K562 (cell line): Measurements from ENCODE around the gene CHST7. TPM values are rescaled to one million over a fixed set of nuclear protein-coding genes. Genes with fewer than 3 reads are reported as not detected.

ENCODE experiments used
- BHLHE40 ChIP-seq: IDR thresholded peaks from 2 replicates; pipeline ENCODE4 v1.6.1; 2011; ENCODE audit warnings: low read length, improper control_type of control experiment
- CBFA2T2 ChIP-seq: fragments of 450-650 bp; conservative IDR thresholded peaks from 2 replicates; pipeline ENCODE4 v1.6.1; 2017; ENCODE audit warnings: mild to moderate bottlenecking
- CBFA2T3 ChIP-seq: fragments of 450-650 bp; IDR thresholded peaks from 2 replicates; pipeline ENCODE4 v1.6.1; 2017
- CXXC5 ChIP-seq: fragments of 250-450 bp; sonication (Bioruptor Pico); IDR thresholded peaks from 2 replicates; pipeline ENCODE4 v1.8.0; 2022; ENCODE audit warnings: inconsistent platforms, mild to moderate bottlenecking, moderate library complexity
- FOXA3 ChIP-seq, 2 experiments: fragments of 450-650 bp in 1 of 2; sonication (generic) in 1 of 2; formaldehyde crosslinking; IDR thresholded peaks in 1 of 2; conservative IDR thresholded peaks in 1 of 2; 2 replicates each; pipeline versions ENCODE4 v1.4.0 to v1.8.0; 2020 to 2022; ENCODE audit warnings: mild to moderate bottlenecking in 2 of 2, missing genetic modification reagents in 1 of 2
- HDGF ChIP-seq: fragments of 450-650 bp; IDR thresholded peaks from 2 replicates; pipeline ENCODE4 v1.6.1; 2016
- HNRNPL ChIP-seq: fragments of 200-400 bp; formaldehyde crosslinking; IDR thresholded peaks from 2 replicates; pipeline ENCODE4 v1.6.1; 2017; ENCODE audit warnings: low read depth, mild to moderate bottlenecking, low read length
- MEIS2 ChIP-seq: fragments of 450-650 bp; IDR thresholded peaks from 2 replicates; pipeline ENCODE4 v1.6.1; 2014; ENCODE audit warnings: mild to moderate bottlenecking; ENCODE audit not compliant: partially characterized antibody
- NCOR1 ChIP-seq: fragments of 450-650 bp; IDR thresholded peaks from 2 replicates; pipeline ENCODE4 v1.6.1; 2016; ENCODE audit warnings: mild to moderate bottlenecking, moderate library complexity
- NFXL1 ChIP-seq: fragments of 450-650 bp; formaldehyde crosslinking; IDR thresholded peaks from 2 replicates; pipeline ENCODE4 v1.4.0; 2021; ENCODE audit warnings: mild to moderate bottlenecking
- NR3C1 ChIP-seq: sonication (generic); formaldehyde crosslinking; IDR thresholded peaks from 2 replicates; pipeline ENCODE4 v1.8.1; 2022; ENCODE audit warnings: missing genetic modification reagents
- POU5F1 ChIP-seq: fragments of 150-350 bp; IDR thresholded peaks from 2 replicates; pipeline ENCODE4 v1.6.1; 2014; ENCODE audit warnings: borderline replicate concordance, low read length, low read depth, mild to moderate bottlenecking; ENCODE audit not compliant: partially characterized antibody
- PRPF4 ChIP-seq: fragments of 200-400 bp; formaldehyde crosslinking; IDR thresholded peaks from one replicate; pipeline ENCODE4 v1.6.1; 2017; ENCODE audit warnings: low read length, low read depth, mild to moderate bottlenecking; ENCODE audit not compliant: insufficient read depth, poor library complexity, severe bottlenecking
- PURB ChIP-seq: sonication (generic); formaldehyde crosslinking; IDR thresholded peaks from 2 replicates; pipeline ENCODE4 v1.9.0; 2021; ENCODE audit warnings: low read depth, mild to moderate bottlenecking, missing genetic modification reagents
- RBM15 ChIP-seq: fragments of 200-400 bp; formaldehyde crosslinking; IDR thresholded peaks from 2 replicates; pipeline ENCODE4 v1.6.1; 2018; ENCODE audit warnings: mild to moderate bottlenecking, low read length, moderate library complexity; ENCODE audit not compliant: insufficient read depth
- SETDB1 ChIP-seq: IDR thresholded peaks from one replicate; pipeline ENCODE4 v1.6.1; 2012; ENCODE audit warnings: low read length, control low read depth, inconsistent platforms
- TARDBP ChIP-seq: fragments of 450-650 bp; IDR thresholded peaks from 2 replicates; pipeline ENCODE4 v1.6.1; 2016
- TCFL5 ChIP-seq: fragments of 250-450 bp; sonication (Bioruptor Pico); conservative IDR thresholded peaks from 2 replicates; pipeline ENCODE4 v1.6.1; 2021; ENCODE audit warnings: mild to moderate bottlenecking, moderate library complexity, matching md5 sums
- ZKSCAN8 ChIP-seq: fragments of 200-800 bp; sonication (Bioruptor generic); IDR thresholded peaks from 2 replicates; pipeline ENCODE4 v1.6.1; 2016; ENCODE audit warnings: missing genetic modification characterization, missing compliant biosample characterization
- ZNF232 ChIP-seq: sonication (generic); formaldehyde crosslinking; IDR thresholded peaks from 2 replicates; pipeline ENCODE4 v1.8.0; 2022; ENCODE audit warnings: mild to moderate bottlenecking, missing genetic modification reagents
- ZNF311 ChIP-seq: fragments of 250-450 bp; sonication (Bioruptor Pico); IDR thresholded peaks from 2 replicates; pipeline ENCODE4 v1.4.0; 2020; ENCODE audit warnings: mild to moderate bottlenecking, moderate library complexity
- ZNF384 ChIP-seq: IDR thresholded peaks from 2 replicates; pipeline ENCODE4 v1.6.1; 2012; ENCODE audit warnings: low read depth, low read length, improper control_type of control experiment
- ZNF780A ChIP-seq: fragments of 250-450 bp; sonication (Bioruptor Pico); IDR thresholded peaks from 2 replicates; pipeline ENCODE4 v1.5.0; 2021; ENCODE audit warnings: mild to moderate bottlenecking
- polyA plus RNA-seq, 8 experiments: library from polyadenylated mRNA; depleted of rRNA in 4 of 8; stranded (reverse) in 5 of 8; unstranded in 3 of 8; fragments of >200 nt; fragmentation: Nextera tagmentation in 2 of 8; fragmentation: Illumina TruSeq in 1 of 8; extraction: Ambion mirVana in 2 of 8; extraction: Trizol in 1 of 8; gene quantifications; 2 replicates each; pipeline versions ENCODE4 v1.2.1 to v1.2.3, GENCODE V29; 2011 to 2014; ENCODE audit warnings: inconsistent platforms in 1 of 8, missing spikeins in 1 of 8
- total RNA-seq, 7 experiments: library from RNA; depleted of rRNA in 6 of 7; stranded (reverse); fragments of >200 nt in 6 of 7; fragmentation: Illumina TruSeq in 2 of 7; extraction: Trizol in 2 of 7; gene quantifications; 2 replicates each; pipeline versions ENCODE4 v1.2.1 to v1.2.3, GENCODE V29; 2011 to 2021; ENCODE audit warnings: low replicate concordance in 1 of 7
- TF ChIP-seq, protein P1 (sequence below): fragments of 450-650 bp; IDR thresholded peaks from 2 replicates; pipeline ENCODE4 v1.6.1; 2017; ENCODE audit warnings: antibody characterized with exemption
- TF ChIP-seq, protein P2 (sequence below): sonication (generic); formaldehyde crosslinking; IDR thresholded peaks from 2 replicates; pipeline ENCODE4 v1.8.0; 2022; ENCODE audit warnings: missing genetic modification reagents, mild to moderate bottlenecking, borderline replicate concordance

CHST7 gene
- total and polyA plus RNA-seq, 9 of the 15 experiments (the other 6 are each of a cell fraction or from before 2014, with no cell fraction given): 0.04 to 0.41 (median 0.09) TPM; not detected in 2

DNA sequence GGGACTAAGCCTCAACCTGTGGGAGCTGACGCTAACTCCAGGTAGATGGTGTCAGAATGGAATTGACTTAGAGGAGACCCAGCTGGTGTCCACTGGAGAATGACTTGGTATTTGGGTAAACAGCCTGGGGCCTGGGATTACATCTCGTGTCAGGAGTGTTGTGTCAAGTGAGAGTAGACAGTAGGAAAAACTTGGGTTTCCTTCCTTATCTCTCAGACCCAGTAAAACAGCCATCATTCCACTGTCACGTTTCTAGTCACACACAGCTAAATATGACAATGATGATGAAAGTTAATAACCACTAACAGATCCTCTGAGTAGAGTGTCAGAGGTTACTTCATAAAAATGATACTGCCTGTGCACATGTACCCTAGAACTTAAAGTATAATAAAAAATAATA is 42.1 kb upstream of the CHST7 start (continued):
- TF ChIP-seq FOXA3 (CRISPR knock-in tag; conservative IDR thresholded peaks at IDR 0.05 in 1 of 2, IDR thresholded peaks at IDR 0.05 in 1 of 2): peak; percentile 18 to 38; a peak in 1 of 4 replicates
- TF ChIP-seq, protein P1, sequence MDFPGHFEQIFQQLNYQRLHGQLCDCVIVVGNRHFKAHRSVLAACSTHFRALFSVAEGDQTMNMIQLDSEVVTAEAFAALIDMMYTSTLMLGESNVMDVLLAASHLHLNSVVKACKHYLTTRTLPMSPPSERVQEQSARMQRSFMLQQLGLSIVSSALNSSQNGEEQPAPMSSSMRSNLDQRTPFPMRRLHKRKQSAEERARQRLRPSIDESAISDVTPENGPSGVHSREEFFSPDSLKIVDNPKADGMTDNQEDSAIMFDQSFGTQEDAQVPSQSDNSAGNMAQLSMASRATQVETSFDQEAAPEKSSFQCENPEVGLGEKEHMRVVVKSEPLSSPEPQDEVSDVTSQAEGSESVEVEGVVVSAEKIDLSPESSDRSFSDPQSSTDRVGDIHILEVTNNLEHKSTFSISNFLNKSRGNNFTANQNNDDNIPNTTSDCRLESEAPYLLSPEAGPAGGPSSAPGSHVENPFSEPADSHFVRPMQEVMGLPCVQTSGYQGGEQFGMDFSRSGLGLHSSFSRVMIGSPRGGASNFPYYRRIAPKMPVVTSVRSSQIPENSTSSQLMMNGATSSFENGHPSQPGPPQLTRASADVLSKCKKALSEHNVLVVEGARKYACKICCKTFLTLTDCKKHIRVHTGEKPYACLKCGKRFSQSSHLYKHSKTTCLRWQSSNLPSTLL: no peak
- TF ChIP-seq HDGF: no peak
- TF ChIP-seq CBFA2T3: peak; percentile 68
- TF ChIP-seq NFXL1 (CRISPR knock-in tag): no peak
- TF ChIP-seq MEIS2: peak; percentile 34
- TF ChIP-seq RBM15: no peak
- TF ChIP-seq ZNF311 (CRISPR knock-in tag): no peak
- no peak for TF ChIP-seq TARDBP
- peak; percentile 29; the same call in 1 of the 2 replicates for TF ChIP-seq NCOR1
- TF ChIP-seq NR3C1: no peak
- peak; percentile 64; the same call in 1 of the 2 replicates for TF ChIP-seq ZKSCAN8
- TF ChIP-seq HNRNPL: no peak
- 0 out of 2 replicates have a peak, but pooled peaks have one; percentile 45 for TF ChIP-seq CBFA2T2
- TF ChIP-seq ZNF232 (CRISPR knock-in tag): no peak
- TF ChIP-seq ZNF384: no peak
- TF ChIP-seq ZNF780A: no peak
- no peak for TF ChIP-seq POU5F1
- TF ChIP-seq PRPF4: no peak
- TF ChIP-seq PURB (CRISPR knock-in tag): no peak
- no peak for TF ChIP-seq TCFL5 (CRISPR knock-in tag)
- TF ChIP-seq SETDB1: no peak
- TF ChIP-seq, protein P2, sequence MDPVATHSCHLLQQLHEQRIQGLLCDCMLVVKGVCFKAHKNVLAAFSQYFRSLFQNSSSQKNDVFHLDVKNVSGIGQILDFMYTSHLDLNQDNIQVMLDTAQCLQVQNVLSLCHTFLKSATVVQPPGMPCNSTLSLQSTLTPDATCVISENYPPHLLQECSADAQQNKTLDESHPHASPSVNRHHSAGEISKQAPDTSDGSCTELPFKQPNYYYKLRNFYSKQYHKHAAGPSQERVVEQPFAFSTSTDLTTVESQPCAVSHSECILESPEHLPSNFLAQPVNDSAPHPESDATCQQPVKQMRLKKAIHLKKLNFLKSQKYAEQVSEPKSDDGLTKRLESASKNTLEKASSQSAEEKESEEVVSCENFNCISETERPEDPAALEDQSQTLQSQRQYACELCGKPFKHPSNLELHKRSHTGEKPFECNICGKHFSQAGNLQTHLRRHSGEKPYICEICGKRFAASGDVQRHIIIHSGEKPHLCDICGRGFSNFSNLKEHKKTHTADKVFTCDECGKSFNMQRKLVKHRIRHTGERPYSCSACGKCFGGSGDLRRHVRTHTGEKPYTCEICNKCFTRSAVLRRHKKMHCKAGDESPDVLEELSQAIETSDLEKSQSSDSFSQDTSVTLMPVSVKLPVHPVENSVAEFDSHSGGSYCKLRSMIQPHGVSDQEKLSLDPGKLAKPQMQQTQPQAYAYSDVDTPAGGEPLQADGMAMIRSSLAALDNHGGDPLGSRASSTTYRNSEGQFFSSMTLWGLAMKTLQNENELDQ (CRISPR knock-in tag): no peak
- TF ChIP-seq CXXC5 (CRISPR knock-in tag): 0 out of 2 replicates have a peak, but pooled peaks have one; percentile 18
- TF ChIP-seq BHLHE40: peak; percentile 83; the same call in 1 of the 2 replicates
